Left lung (tissue), 14 donors: ENCODE measurements around the gene TMEM74B. TPM values are rescaled to one million over a fixed set of nuclear protein-coding genes. Genes with fewer than 3 reads are reported as not detected.
A peak's percentile ranks its signal among the peaks of the same experiment; 100 is the strongest.

ENCODE experiments used
- ATAC-seq: fragments of 200-7000 bp; cut with Tn5 transposase; one replicate; pipeline ENCODE4 v1.9.1; 2020; ENCODE audit warnings: moderate library complexity
- DNase-seq, 4 donors: peaks; one replicate each; pipeline ENCODE4 v3.0.0-alpha.2; 2013 to 2020
- H3K27ac ChIP-seq, 2 donors: fragments of 200-600 bp; sonication (generic) in 1 of 2; one replicate each; pipeline versions ENCODE4 v1.5.0 to v1.8.0; 2020 to 2021
- H3K27me3 ChIP-seq, 2 donors: fragments of 200-600 bp; sonication (generic) in 1 of 2; one replicate each; pipeline versions ENCODE4 v1.5.0 to v1.8.0; 2020 to 2021
- H3K36me3 ChIP-seq, 2 donors: fragments of 200-600 bp; sonication (generic) in 1 of 2; one replicate each; pipeline versions ENCODE4 v1.5.0 to v1.8.0; 2020 to 2021
- H3K4me1 ChIP-seq, 2 donors: fragments of 200-600 bp; one replicate each; pipeline ENCODE4 v1.8.0; 2021
- H3K4me3 ChIP-seq, 2 donors: fragments of 200-600 bp; sonication (generic) in 1 of 2; one replicate each; pipeline versions ENCODE4 v1.5.0 to v1.8.0; 2020 to 2021; ENCODE audit warnings: mild to moderate bottlenecking in 1 of 2
- H3K9me3 ChIP-seq, 2 donors: fragments of 200-600 bp; sonication (generic) in 1 of 2; one replicate each; pipeline versions ENCODE4 v1.5.0 to v1.8.0; 2020 to 2021
- CTCF ChIP-seq, 2 donors: fragments of 200-600 bp; sonication (generic) in 1 of 2; IDR thresholded peaks; one replicate each; pipeline versions ENCODE4 v1.5.0 to v1.8.0; 2021; ENCODE audit warnings: antibody characterized with exemption in 2 of 2
- intact Hi-C, 2 donors: fragments of 100-400 bp; cut with DNase I; formaldehyde crosslinking; loops; one replicate each; pipeline versions ENCODE4 v1.11.2 to v1.14.2; 2022
- long read RNA-seq, 12 donors: library from polyadenylated mRNA in 2 of 12; unstranded in 2 of 12; transcript quantifications; one replicate each; pipeline ENCODE4 v2.0.0 and lab custom pipeline, GENCODE V29; 2019 to 2026
- polyA plus RNA-seq, 6 donors: library from polyadenylated mRNA; unstranded; fragments of 120-200 nt; gene quantifications; one replicate each; pipeline ENCODE4 v1.2.1, GENCODE V29; 2013; ENCODE audit not compliant: insufficient read length in 6 of 6
- total RNA-seq, 2 donors: library from RNA; stranded (reverse); fragmentation: NEBNext Ultra II Directional; extraction: Animal tissue kit (Norgen Biotek cat#: 25700); gene quantifications; one replicate each; pipeline ENCODE4 v1.2.1, GENCODE V29; 2021
- donor health status: DM: no; HTN: yes; CAD: no.
- donor health status: DM: no; HTN: no; CAD: no.

Gene TMEM74B
- total RNA-seq (1 to 10 TPM; 4.0 to 5.0 TPM), polyA plus RNA-seq (10 to 100 TPM; 10.4 to 16.3 (median 13.7) TPM)
- long read RNA-seq, donor 1, partial matches to known transcripts = 0 of 2 reads
- long read RNA-seq, donor 1, other reads (novel, unspliced or antisense) = 0 of 2 reads
- long read RNA-seq, donor 2, partial matches to known transcripts = 0 of 3 reads
- long read RNA-seq, donor 2, other reads (novel, unspliced or antisense) = 0 of 3 reads
- long read RNA-seq, donor 3, partial matches to known transcripts = 0 of 1 reads
- long read RNA-seq, donor 3, other reads (novel, unspliced or antisense) = 0 of 1 reads
- long read RNA-seq, donor 4 = 0 reads
- long read RNA-seq, donor 5, partial matches to known transcripts = 0 of 1 reads
- long read RNA-seq, donor 5, other reads (novel, unspliced or antisense) = 0 of 1 reads
- long read RNA-seq, donor 6, partial matches to known transcripts = 0 of 3 reads
- long read RNA-seq, donor 6, other reads (novel, unspliced or antisense) = 0 of 3 reads
- long read RNA-seq, donor 7, partial matches to known transcripts = 0 of 2 reads
- long read RNA-seq, donor 7, other reads (novel, unspliced or antisense) = 0 of 2 reads
- long read RNA-seq, donor 8, partial matches to known transcripts = 0 of 2 reads
- long read RNA-seq, donor 8, other reads (novel, unspliced or antisense) = 0 of 2 reads
- long read RNA-seq, donor 9 = 0 reads
- long read RNA-seq, donor 10 = 0 reads
- long read RNA-seq, donor 11 = 0 reads
- long read RNA-seq, donor 12, partial matches to known transcripts = 0 of 1 reads
- long read RNA-seq, donor 12, other reads (novel, unspliced or antisense) = 0 of 1 reads

- TF ChIP-seq CTCF (IDR thresholded peaks at IDR 0.05) = no peak
- no peak for ATAC-seq
- peaks cover 10 to 46% of the 10 kb centered on the region in 2 donors for H3K27me3 ChIP-seq
- intact Hi-C loops = no loop called here
- no peak within 1 kb of the TSS for H3K27ac ChIP-seq
- no peaks in the 10 kb centered on the region for H3K9me3 ChIP-seq
- H3K4me3 ChIP-seq = peak within 1 kb of the TSS; percentile 35 to 41
- peaks cover 0 to 7% of the 10 kb centered on the region in 2 donors for H3K36me3 ChIP-seq
- DNase-seq = peak in 1 of 4 donors; percentile 71
- H3K4me1 ChIP-seq = peaks cover 5 to 13% of the 10 kb centered on the region in 2 donors
Measured at GRCh38 chr20:1184638-1185315, at the start of gene TMEM74B. Gene TMEM74B, minus strand, starts transcription at chr20:1184981. Its CDS starts 1,180 bp downstream, at chr20:1183801.

GRCh38 chr20:1232286-1233111 is 47.7 kb upstream of the TMEM74B start:
- Histone ChIP-seq H3K27ac (no peak overlapping the region), H3K9me3 (no peaks in the 10 kb centered on the region), H3K36me3 (no peaks in the 10 kb centered on the region), H3K4me1 (no peaks in the 10 kb centered on the region), H3K27me3 (peaks cover 26 to 47% of the 10 kb centered on the region in 2 donors), H3K4me3 (no peak overlapping the region)
- no peak for TF ChIP-seq CTCF (IDR thresholded peaks at IDR 0.05)
- no peak for ATAC-seq
- DNase-seq = peak in 1 of 4 donors; percentile 32
- intact Hi-C loops = no loop called here

GRCh38 chr20:1229541-1229940 is 44.8 kb upstream of the TMEM74B start:
- Histone ChIP-seq H3K9me3 (no peaks in the 10 kb centered on the region), H3K27ac (no peak overlapping the region), H3K4me1 (peaks cover 10 to 12% of the 10 kb centered on the region in 2 donors), H3K36me3 (no peaks in the 10 kb centered on the region), H3K27me3 (peaks cover 35 to 68% of the 10 kb centered on the region in 2 donors), H3K4me3 (no peak overlapping the region)
- ATAC-seq = no peak
- intact Hi-C loops = no loop called here
- DNase-seq = no peak
- no peak for TF ChIP-seq CTCF (IDR thresholded peaks at IDR 0.05)

- H3K4me3 ChIP-seq = peak within 1 kb of the TSS; percentile 59 to 66
- DNase-seq = peak in 3 of 4 donors; percentile 75 to 93 (median 87)
- peak within 1 kb of the TSS in 1 of 2 donors; percentile 34 for H3K27ac ChIP-seq
- H3K9me3 ChIP-seq = no peaks in the 10 kb centered on the region
- peaks cover 10 to 12% of the 10 kb centered on the region in 2 donors for H3K4me1 ChIP-seq
- H3K36me3 ChIP-seq = no peaks in the 10 kb centered on the region
- ATAC-seq = peak; percentile 96
- TF ChIP-seq CTCF (IDR thresholded peaks at IDR 0.05) = no peak
- peaks cover 34 to 56% of the 10 kb centered on the region in 2 donors for H3K27me3 ChIP-seq
- intact Hi-C loops = no loop called here
Measured at GRCh38 chr20:1225783-1226654, 41.2 kb upstream of the TMEM74B start, which contains the start of gene RAD21L1. Gene RAD21L1, plus strand, starts transcription at chr20:1226044. Its CDS starts 2,410 bp downstream, at chr20:1228454.
